HL-60/S4 treated with retinoic acid at 250 ng/mL for 4 days and 3 days (cell line): ENCODE data around the gene SEBOX.

ENCODE experiments used
- in situ Hi-C: fragments of 300-500 bp; cut with MboI; formaldehyde crosslinking; loops from 2 replicates; pipeline ENCODE4 v1.7.0; 2022; ENCODE audit warnings: low sequenced_read_pairs

SEBOX gene

GRCh38 chr17:28364665-28365363, at the start of gene SEBOX:
Gene SEBOX (minus strand): TSS chr17:28365199. CDS start chr17:28365151, 48 bp downstream.
- in situ Hi-C loops: no loop called here

- in situ Hi-C loops: no loop called here
Observed at GRCh38 chr17:28413804-28414203, 48.8 kb upstream of the SEBOX start.

GRCh38 chr17:28412099-28412498, 47.1 kb upstream of the SEBOX start:
- in situ Hi-C loops: no loop called here

- in situ Hi-C loops: no loop called here
Observed at GRCh38 chr17:28407974-28408306, 42.9 kb upstream of the SEBOX start.

GRCh38 chr17:28407130-28407973, 42.4 kb upstream of the SEBOX start:
- in situ Hi-C loops: no loop called here

GRCh38 chr17:28406473-28406814, 41.4 kb upstream of the SEBOX start:
- in situ Hi-C loops: no loop called here

GRCh38 chr17:28405632-28406472, 40.9 kb upstream of the SEBOX start, which contains the start of gene SLC46A1:
Gene SLC46A1 (minus strand): TSS chr17:28406212. CDS start chr17:28406114, 98 bp downstream.
- in situ Hi-C loops: no loop called here

GRCh38 chr17:28404812-28405570, 40.0 kb upstream of the SEBOX start:
- in situ Hi-C loops: no loop called here

GRCh38 chr17:28404461-28404811, 39.4 kb upstream of the SEBOX start:
- in situ Hi-C loops: no loop called here

GRCh38 chr17:28404007-28404406, 39.0 kb upstream of the SEBOX start:
- in situ Hi-C loops: no loop called here

- in situ Hi-C loops: no loop called here
Observed at GRCh38 chr17:28402844-28403243, 37.8 kb upstream of the SEBOX start.

- in situ Hi-C loops: no loop called here
Observed at GRCh38 chr17:28402224-28402630, 37.2 kb upstream of the SEBOX start.

GRCh38 chr17:28399808-28400207, 34.8 kb upstream of the SEBOX start:
- in situ Hi-C loops: no loop called here

GRCh38 chr17:28398280-28398981, 33.4 kb upstream of the SEBOX start:
- in situ Hi-C loops: no loop called here

GRCh38 chr17:28397687-28398279, 32.8 kb upstream of the SEBOX start:
- in situ Hi-C loops: no loop called here

- in situ Hi-C loops: no loop called here
Observed at GRCh38 chr17:28397275-28397674, 32.3 kb upstream of the SEBOX start.

- in situ Hi-C loops: no loop called here
Observed at GRCh38 chr17:28396635-28397239, 31.7 kb upstream of the SEBOX start.

GRCh38 chr17:28395968-28396367, 31.0 kb upstream of the SEBOX start:
- in situ Hi-C loops: no loop called here

GRCh38 chr17:28395426-28395825, 30.4 kb upstream of the SEBOX start:
- in situ Hi-C loops: no loop called here
